PC-9 (cell line): ENCODE measurements around the gene MRAP2.

Experiments used
- CTCF ChIP-seq: fragments of 200-600 bp; sonication (generic); conservative IDR thresholded peaks from 2 replicates; pipeline ENCODE4 v1.6.1; 2017; ENCODE audit warnings: mixed run types, antibody characterized with exemption, mild to moderate bottlenecking, moderate library complexity
- EZH2 ChIP-seq: fragments of 200-600 bp; sonication (generic); IDR thresholded peaks from 2 replicates; pipeline ENCODE4 v1.8.0; 2017; ENCODE audit warnings: antibody characterized with exemption, low read depth

- no peak for TF ChIP-seq CTCF
- no peak for TF ChIP-seq EZH2
Measured at GRCh38 chr6:84052204-84052882, 18.8 kb downstream of the MRAP2 start.
